BLaER1 (cell line): ENCODE data around the gene PCARE.
"Not testable (repeated sequence)": the region's sequence is repeated elsewhere in the genome, so short reads cannot be mapped to it uniquely, and the experiment has no call there.

Source experiments
- H3K27ac ChIP-seq: shearing (Covaris generic); formaldehyde crosslinking; 2 replicates; pipeline ENCODE4 v1.8.1; 2022
- H3K27me3 ChIP-seq: shearing (Covaris generic); formaldehyde crosslinking; 2 replicates; pipeline ENCODE4 v1.8.1; 2022
- H3K36me3 ChIP-seq: shearing (Covaris generic); formaldehyde crosslinking; 2 replicates; pipeline ENCODE4 v1.8.1; 2022
- H3K4me1 ChIP-seq: shearing (Covaris generic); formaldehyde crosslinking; 2 replicates; pipeline ENCODE4 v1.8.1; 2022
- H3K4me2 ChIP-seq: shearing (Covaris generic); formaldehyde crosslinking; 2 replicates; pipeline ENCODE4 v1.8.1; 2022
- H3K4me3 ChIP-seq: shearing (Covaris generic); formaldehyde crosslinking; 2 replicates; pipeline ENCODE4 v1.8.1; 2022
- H3K9ac ChIP-seq: shearing (Covaris generic); formaldehyde crosslinking; 2 replicates; pipeline ENCODE4 v1.8.1; 2022
- H3K9me3 ChIP-seq: shearing (Covaris generic); formaldehyde crosslinking; 2 replicates; pipeline ENCODE4 v1.8.1; 2022
- H4K20me1 ChIP-seq: shearing (Covaris generic); formaldehyde crosslinking; 2 replicates; pipeline ENCODE4 v1.8.1; 2022
- Cebpa-rat ChIP-seq: shearing (Covaris generic); IDR thresholded peaks from 2 replicates; pipeline ENCODE4 v1.8.1; 2022

The PCARE gene

DNA sequence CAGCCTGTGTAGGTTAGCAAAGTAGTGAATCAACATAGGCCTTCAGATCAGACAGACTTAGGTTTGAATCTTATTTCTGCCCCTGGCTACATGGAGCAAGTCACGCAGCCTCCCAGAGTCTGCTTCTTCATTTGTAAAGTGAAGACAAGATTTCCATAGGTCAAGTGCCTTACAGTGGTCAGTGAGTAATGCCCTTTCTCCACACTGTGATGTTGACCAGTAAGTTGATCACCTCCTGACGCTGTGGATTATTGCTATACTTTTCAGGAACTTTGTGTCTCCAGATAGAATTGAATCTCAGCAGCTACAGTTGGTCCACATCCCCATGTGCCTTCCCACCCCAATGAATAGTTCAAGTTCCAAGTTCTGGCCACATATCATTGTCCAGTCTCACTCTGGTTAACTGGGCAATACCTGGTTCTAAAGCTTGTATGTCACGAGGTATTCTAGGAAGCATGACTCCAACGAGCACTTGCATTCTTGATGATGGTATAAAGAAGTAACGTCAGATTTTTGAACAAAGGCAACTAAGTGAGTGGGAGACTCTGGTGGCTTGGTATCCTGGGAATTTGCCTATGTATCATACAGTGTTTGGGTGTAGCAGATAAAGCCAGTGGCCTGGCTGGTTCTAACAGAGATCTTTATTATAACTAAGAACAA is 38.8 kb upstream of the PCARE start:
- no peaks in the 10 kb centered on the region for H3K27me3 ChIP-seq
- no peaks in the 10 kb centered on the region for H3K4me1 ChIP-seq
- no peak for TF ChIP-seq Cebpa-rat

DNA sequence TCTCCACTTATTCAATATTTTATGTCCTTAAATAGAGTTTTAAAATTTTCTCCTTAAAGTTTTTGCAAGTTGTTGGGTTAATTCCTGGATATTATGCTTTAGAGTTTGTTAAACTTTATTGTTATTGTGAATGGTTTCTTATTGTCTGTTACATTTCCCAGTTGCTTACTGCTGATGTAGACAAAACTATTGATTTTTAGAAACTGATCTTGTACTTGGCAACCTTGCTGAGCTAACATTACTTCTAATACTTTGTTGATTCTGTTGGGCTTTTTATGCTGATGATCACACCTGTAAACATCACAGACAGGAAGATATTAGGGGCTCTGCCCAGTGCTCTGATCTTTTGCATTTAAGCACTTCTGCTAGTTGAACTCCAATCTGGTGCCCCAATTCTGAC is 38.1 kb upstream of the PCARE start:
- no peaks in the 10 kb centered on the region for H4K20me1 ChIP-seq
- no peaks in the 10 kb centered on the region for H3K27me3 ChIP-seq
- peaks cover 14% of the 10 kb centered on the region for H3K9me3 ChIP-seq
- H3K36me3 ChIP-seq: no peaks in the 10 kb centered on the region
- no peak overlapping the region for H3K4me3 ChIP-seq
- no peak overlapping the region for H3K9ac ChIP-seq
- no peak for TF ChIP-seq Cebpa-rat
- H3K4me1 ChIP-seq: no peaks in the 10 kb centered on the region
- H3K27ac ChIP-seq: no peak overlapping the region
- H3K4me2 ChIP-seq: no peak overlapping the region

More for the DNA sequence above, 38.8 kb upstream of the PCARE start:
- Histone ChIP-seq H3K27ac (no peak overlapping the region), H3K9me3 (peaks cover 14% of the 10 kb centered on the region), H3K4me3 (no peak overlapping the region), H4K20me1 (no peaks in the 10 kb centered on the region), H3K36me3 (no peaks in the 10 kb centered on the region), H3K9ac (no peak overlapping the region), H3K4me2 (no peak overlapping the region)

DNA sequence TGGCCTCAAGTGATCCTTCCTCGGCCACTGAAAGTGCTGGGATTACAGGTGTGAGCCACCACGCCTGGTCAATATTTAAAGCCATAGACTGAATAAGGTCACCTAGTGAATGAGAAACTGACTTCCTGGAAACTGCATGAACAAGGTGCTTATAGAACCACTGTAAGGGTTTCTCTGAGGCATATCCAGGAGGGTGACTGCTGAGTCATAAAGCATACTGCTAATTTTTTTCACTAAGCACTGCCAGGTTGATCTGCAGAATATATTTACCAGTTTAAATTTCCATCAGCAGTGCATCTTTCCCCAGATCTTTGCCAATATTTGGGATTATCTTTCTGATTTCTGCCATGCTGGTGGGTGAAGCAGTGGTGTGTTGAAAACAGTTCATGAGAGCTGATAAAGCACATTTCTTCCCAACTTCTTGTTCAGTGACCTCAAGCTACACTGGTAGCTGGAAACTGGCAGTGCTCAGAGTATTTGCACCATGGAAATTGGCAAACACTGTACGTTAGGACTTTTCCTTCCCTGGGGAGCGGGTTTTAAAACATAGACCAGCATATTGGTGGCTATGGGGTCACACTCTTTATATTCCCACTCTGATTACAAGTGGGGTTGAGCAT is 36.7 kb upstream of the PCARE start:
- Histone ChIP-seq H3K4me2 (no peak overlapping the region), H3K9me3 (peaks cover 13% of the 10 kb centered on the region), H3K4me3 (no peak overlapping the region), H3K27me3 (no peaks in the 10 kb centered on the region), H4K20me1 (no peaks in the 10 kb centered on the region), H3K9ac (no peak overlapping the region), H3K27ac (no peak overlapping the region), H3K4me1 (no peaks in the 10 kb centered on the region), H3K36me3 (no peaks in the 10 kb centered on the region)
- no peak for TF ChIP-seq Cebpa-rat

DNA sequence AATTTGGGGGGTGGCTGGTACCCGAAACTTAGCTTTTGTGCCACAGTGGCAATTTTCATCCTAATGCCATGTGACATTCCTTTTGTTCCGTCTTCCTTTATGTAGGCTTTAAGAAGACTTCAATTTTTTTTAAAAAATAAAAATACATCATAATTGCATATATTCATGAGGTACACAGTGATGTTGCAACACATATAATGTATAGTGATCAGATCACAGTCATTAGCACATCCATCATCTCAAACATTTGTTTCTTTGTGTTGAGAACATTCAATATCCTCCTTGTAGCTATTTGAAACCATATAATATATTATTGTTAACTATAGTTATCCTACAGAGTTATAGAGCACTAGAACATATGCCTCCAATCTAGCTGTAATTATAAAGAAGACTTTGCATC is 34.9 kb upstream of the PCARE start:
- Histone ChIP-seq H3K27ac (no peak overlapping the region), H3K9me3 (no peaks in the 10 kb centered on the region), H3K4me1 (no peaks in the 10 kb centered on the region), H4K20me1 (no peaks in the 10 kb centered on the region), H3K4me2 (no peak overlapping the region), H3K4me3 (no peak overlapping the region), H3K36me3 (no peaks in the 10 kb centered on the region), H3K9ac (no peak overlapping the region), H3K27me3 (no peaks in the 10 kb centered on the region)
- TF ChIP-seq Cebpa-rat: no peak

GRCh38 chr2:29108225-29108624 is 33.9 kb upstream of the PCARE start:
- Histone ChIP-seq H3K4me2 (no peak overlapping the region), H3K4me1 (no peaks in the 10 kb centered on the region), H4K20me1 (no peaks in the 10 kb centered on the region), H3K9ac (no peak overlapping the region), H3K36me3 (no peaks in the 10 kb centered on the region), H3K4me3 (no peak overlapping the region), H3K9me3 (no peaks in the 10 kb centered on the region), H3K27ac (no peak overlapping the region), H3K27me3 (no peaks in the 10 kb centered on the region)
- no peak for TF ChIP-seq Cebpa-rat

GRCh38 chr2:29107547-29107946 is 33.2 kb upstream of the PCARE start:
- not testable (repeated sequence) for H3K4me3 ChIP-seq, H3K9ac ChIP-seq, H4K20me1 ChIP-seq, H3K27me3 ChIP-seq, H3K9me3 ChIP-seq, H3K4me2 ChIP-seq, H3K4me1 ChIP-seq, H3K36me3 ChIP-seq, H3K27ac ChIP-seq

GRCh38 chr2:29106980-29107388 is 32.7 kb upstream of the PCARE start:
- no peaks in the 10 kb centered on the region for H3K36me3 ChIP-seq
- H3K4me3 ChIP-seq: no peak overlapping the region
- H3K9me3 ChIP-seq: no peaks in the 10 kb centered on the region
- H3K27ac ChIP-seq: no peak overlapping the region
- H4K20me1 ChIP-seq: no peaks in the 10 kb centered on the region
- no peak for TF ChIP-seq Cebpa-rat
- no peaks in the 10 kb centered on the region for H3K4me1 ChIP-seq
- no peaks in the 10 kb centered on the region for H3K27me3 ChIP-seq
- no peak overlapping the region for H3K9ac ChIP-seq
- H3K4me2 ChIP-seq: no peak overlapping the region

DNA sequence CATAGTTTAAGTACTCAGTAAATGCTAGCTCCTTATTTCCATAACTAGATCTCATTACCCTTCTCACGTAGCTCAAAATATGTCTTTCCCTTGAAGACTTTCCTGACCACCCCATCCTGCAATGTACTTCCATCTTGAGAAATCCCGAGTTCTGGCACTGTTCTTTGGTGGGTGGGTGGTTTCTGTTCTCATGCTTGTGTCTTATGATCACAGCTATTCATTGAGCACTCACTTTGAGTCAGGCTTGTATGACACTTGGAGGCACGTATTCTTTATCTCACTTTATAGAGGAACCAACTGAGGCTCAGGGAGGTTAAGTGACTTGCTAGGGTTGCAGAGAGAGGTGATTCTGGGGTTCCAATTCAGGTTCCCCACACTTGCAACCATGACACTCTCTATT is 31.9 kb upstream of the PCARE start:
- no peaks in the 10 kb centered on the region for H3K36me3 ChIP-seq
- no peak overlapping the region for H3K9ac ChIP-seq
- no peak for TF ChIP-seq Cebpa-rat
- H3K27ac ChIP-seq: no peak overlapping the region
- no peaks in the 10 kb centered on the region for H3K4me1 ChIP-seq
- no peak overlapping the region for H3K4me3 ChIP-seq
- H3K9me3 ChIP-seq: no peaks in the 10 kb centered on the region
- no peak overlapping the region for H3K4me2 ChIP-seq
- no peaks in the 10 kb centered on the region for H3K27me3 ChIP-seq
- H4K20me1 ChIP-seq: no peaks in the 10 kb centered on the region

DNA sequence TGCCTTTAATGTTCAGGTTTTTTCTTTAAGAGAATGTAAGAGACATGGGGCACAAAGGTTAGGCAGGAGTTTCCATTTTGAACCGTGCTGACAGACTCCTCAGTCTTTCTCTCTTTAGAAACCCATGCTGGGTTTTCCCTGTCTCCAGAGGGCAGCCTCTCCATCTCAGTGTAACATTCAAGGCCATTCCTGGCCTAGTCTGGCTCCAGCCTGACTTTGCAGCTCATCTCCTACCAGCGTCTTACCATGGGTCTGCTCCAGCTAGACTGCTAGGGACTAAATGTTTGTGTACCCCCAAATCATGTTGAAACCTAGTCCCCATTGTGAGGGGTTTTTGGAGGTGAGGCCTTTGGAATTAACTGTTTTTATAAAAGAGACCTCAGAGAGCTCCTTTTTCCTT is 31.1 kb upstream of the PCARE start:
- Histone ChIP-seq H3K9me3 (no peaks in the 10 kb centered on the region), H3K4me2 (no peak overlapping the region), H4K20me1 (no peaks in the 10 kb centered on the region), H3K4me3 (no peak overlapping the region), H3K4me1 (no peaks in the 10 kb centered on the region), H3K36me3 (no peaks in the 10 kb centered on the region), H3K9ac (no peak overlapping the region), H3K27me3 (no peaks in the 10 kb centered on the region), H3K27ac (no peak overlapping the region)
- TF ChIP-seq Cebpa-rat: no peak

DNA sequence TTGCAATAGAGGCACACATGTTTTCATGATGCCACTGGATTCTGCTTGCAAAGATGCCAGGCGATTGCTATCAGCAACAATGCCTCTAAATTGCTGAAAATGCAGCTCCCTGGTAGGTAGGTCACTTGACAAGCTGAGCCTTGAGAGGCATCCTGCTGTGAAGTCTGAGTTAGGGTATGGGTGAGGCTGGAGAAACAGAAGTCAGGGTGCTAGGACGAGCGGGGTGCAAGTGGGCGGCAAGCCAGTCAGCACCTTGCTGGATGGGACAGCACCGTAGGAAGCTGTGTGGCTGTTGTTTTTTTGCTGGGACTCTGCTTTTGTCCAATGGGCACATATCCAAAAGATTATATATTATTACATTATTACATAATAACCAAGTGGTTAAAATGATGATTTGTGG is 30.4 kb upstream of the PCARE start:
- Histone ChIP-seq H3K27me3 (no peaks in the 10 kb centered on the region), H3K9me3 (no peaks in the 10 kb centered on the region), H3K36me3 (no peaks in the 10 kb centered on the region), H3K4me3 (no peak overlapping the region), H3K27ac (no peak overlapping the region), H3K9ac (no peak overlapping the region), H3K4me2 (no peak overlapping the region), H3K4me1 (no peaks in the 10 kb centered on the region), H4K20me1 (no peaks in the 10 kb centered on the region)
- TF ChIP-seq Cebpa-rat: no peak

DNA sequence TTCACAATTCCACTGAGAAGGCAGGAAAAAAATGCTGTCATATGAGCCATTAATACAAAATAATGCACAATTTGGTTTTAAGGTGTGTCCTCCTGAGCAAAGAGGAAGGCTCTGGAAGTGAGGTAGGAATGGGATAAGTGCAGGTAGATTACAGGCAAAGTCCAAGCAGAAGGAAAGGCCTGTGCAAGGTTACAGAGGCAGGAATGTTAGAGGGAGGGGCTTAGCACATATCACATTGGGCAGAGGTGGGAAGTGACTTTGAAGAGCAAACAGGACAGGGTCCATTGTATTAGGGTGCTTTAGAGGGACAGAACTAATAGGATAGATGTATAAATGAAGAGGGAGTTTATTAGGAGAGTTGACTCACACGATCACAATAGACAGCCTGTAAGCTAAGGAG is 26.2 kb upstream of the PCARE start:
- Histone ChIP-seq H3K27me3 (no peaks in the 10 kb centered on the region), H4K20me1 (no peaks in the 10 kb centered on the region), H3K9ac (no peak overlapping the region), H3K4me1 (no peaks in the 10 kb centered on the region), H3K9me3 (no peaks in the 10 kb centered on the region), H3K36me3 (no peaks in the 10 kb centered on the region), H3K4me2 (no peak overlapping the region), H3K4me3 (no peak overlapping the region), H3K27ac (no peak overlapping the region)
- no peak for TF ChIP-seq Cebpa-rat
